Activated CD4-positive, CD25-positive, alpha-beta regulatory T cell treated with anti-CD3 and anti-CD28 coated beads, Interleukin-2, amount 50 U/mL, for 24 hours (primary cell): Measurements from ENCODE around the gene SPRR2D.

ENCODE experiments used
- ATAC-seq, 2 donors: fragments of 150-1000 bp; cut with Tn5 transposase; one replicate each; pipeline ENCODE4 v1.10.0; 2021; ENCODE audit warnings: mild to moderate bottlenecking in 1 of 2, moderate library complexity in 1 of 2

The SPRR2D gene

DNA sequence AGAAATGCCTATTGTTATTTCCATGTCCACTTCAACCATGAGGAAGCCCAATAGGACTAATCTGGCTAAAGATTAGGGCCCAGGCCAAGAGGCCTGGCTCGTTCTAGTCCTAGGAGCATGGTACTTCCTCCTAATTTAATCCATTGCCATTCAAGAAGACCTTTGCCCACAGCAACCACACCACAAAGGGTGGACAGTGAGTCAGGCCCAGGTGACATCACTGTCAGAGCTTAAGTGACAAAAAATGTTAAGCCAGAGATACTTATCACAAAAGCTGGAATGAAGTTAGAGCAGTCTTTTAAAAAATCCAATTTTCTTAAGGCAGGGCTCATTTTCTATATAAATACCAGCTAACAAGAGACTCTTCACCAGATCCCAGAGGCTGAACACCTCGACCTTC is 39.5 kb downstream of the SPRR2D start, which contains the start of gene SPRR3:
SPRR3 (plus strand) TSS at position 368 of the 400 bp plus-strand sequence. CDS start 1,272 bp downstream, outside the sequence.
- no peak for ATAC-seq

DNA sequence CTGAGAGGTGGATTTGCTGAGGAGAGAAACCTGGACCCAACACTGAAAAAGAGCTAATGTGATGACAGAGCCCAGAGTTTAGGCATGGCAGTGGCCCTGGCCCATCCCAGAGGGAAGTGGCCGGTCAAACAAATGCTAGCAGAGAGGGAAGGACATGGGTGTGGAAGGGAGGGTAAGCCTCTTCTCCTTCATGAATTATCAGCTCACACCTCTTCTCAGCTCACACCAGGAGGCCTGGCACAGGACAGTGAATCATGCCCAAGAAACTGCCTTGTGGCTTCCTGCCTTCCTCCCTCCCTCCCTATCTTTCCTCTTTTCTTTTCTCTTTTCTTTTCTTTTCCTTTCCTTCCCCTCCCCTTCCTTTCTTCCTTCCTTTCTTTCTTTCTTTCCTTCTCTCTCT is 40.6 kb downstream of the SPRR2D start:
- no peak for ATAC-seq

- ATAC-seq = no peak
These were observed 41.1 kb downstream of the SPRR2D start for GRCh38 chr1:152999818-153000217.

- ATAC-seq = no peak
These were observed 42.4 kb downstream of the SPRR2D start for GRCh38 chr1:152998476-152998875.

- no peak for ATAC-seq
These were observed 43.0 kb downstream of the SPRR2D start for GRCh38 chr1:152997901-152998300.

- no peak for ATAC-seq
These were observed 44.1 kb downstream of the SPRR2D start for GRCh38 chr1:152996633-152997400.

- no peak for ATAC-seq
These were observed 45.1 kb downstream of the SPRR2D start for GRCh38 chr1:152995842-152996241.

DNA sequence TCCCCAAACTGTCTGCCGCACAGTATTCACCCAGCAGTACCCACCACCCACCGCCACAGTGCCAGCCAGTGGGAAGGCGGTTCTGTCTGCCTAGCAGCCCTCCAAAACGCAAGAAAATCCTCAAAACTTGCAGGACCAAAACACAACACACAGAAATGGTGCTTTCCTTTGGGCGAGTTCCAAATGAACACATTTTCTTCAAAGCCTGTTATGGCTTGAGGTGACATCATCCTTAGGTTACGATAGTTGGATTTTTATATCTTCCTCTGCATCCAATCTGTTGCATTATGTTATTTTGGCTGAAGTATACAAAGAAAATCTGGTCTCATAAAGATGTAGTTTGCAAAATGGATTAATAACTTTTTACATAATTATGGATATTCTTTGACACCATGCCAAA is 47.7 kb downstream of the SPRR2D start:
- ATAC-seq = no peak
